NCI-H524 treated with DMSO at 0.1 percent for 48 hours (cell line): ENCODE results near the gene ERCC5.

ENCODE experiments used
- DNase-seq: peaks from one replicate; lab custom pipeline; 2025; lab: John Stamatoyannopoulos, UW

ERCC5 gene

DNA sequence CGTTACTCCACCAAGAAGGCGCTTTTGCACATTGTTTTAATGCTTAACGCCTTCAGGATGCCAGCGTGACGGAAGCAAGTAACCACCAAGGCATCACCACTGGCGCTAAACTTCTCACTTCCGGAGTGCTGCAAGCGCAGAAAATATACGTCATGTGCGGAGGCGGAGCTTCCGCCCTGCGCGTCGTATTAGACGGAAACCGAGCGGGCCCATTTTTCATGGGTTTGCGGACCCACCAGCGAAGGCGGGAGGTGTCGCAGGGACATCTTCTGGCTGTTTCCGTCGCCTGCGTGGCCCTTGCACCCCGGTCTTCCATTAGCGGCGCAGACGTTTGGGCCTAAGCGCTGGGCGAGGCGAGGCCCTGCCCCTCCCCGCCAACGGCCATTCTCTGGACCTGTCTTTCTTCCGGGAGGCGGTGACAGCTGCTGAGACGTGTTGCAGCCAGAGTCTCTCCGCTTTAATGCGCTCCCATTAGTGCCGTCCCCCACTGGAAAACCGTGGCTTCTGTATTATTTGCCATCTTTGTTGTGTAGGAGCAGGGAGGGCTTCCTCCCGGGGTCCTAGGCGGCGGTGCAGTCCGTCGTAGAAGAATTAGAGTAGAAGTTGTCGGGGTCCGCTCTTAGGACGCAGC lies at the start of gene ERCC5:
Gene ERCC5, plus strand, starts transcription at position 403 of the 631 bp plus-strand sequence. CDS start 235 bp downstream, outside the sequence.
- DNase-seq = peak; percentile 80

DNA sequence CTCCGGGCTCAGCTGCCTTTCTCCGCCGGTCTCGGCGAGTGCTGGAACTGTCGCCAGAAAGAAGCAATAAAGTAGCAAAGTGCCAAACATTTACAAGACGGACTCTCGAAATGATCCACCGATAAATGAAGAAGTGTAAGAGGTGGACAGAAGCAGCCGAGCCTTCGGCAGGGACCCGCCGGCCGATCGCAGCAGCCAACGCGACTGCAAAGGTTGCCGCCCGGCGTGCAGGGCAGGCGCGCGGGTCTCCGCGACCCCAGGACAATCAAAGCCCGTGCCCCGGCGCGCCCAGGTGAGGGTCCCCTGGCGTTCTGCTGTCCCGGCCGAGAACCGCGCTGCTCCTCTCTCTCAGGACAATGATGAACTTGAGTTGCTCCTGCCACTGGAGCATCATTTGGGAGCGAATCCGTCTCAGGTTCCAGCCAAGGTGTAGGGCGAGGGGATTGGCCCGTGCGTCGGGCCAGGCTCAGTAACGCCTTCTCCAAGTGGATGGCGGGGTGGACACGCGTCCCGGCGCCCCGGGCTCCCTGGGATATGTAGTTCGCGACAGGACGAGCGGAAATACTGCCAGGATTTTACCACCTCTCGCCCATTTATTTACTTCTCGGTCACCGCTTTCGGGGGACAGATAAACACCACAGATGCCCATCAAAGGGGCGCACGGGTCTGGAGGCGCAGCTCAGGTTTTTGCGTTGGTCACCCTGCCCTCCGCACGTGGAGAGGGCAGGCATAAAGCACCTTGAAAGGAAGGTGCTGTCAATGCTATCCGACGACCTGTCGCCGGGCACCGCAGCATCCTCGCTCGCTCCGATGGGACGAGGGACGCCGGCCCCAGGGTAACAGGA lies 47.0 kb upstream of the ERCC5 start, which contains the start of the genes BIVM and POGLUT2:
Gene BIVM, plus strand, starts transcription at position 539 of the 845 bp plus-strand sequence. CDS start 8,149 bp downstream, outside the sequence.
Gene POGLUT2, minus strand, starts transcription at position 396 of the 845 bp plus-strand sequence. Its CDS starts 306 bp downstream, at position 90.
- peak; percentile 42 for DNase-seq

DNA sequence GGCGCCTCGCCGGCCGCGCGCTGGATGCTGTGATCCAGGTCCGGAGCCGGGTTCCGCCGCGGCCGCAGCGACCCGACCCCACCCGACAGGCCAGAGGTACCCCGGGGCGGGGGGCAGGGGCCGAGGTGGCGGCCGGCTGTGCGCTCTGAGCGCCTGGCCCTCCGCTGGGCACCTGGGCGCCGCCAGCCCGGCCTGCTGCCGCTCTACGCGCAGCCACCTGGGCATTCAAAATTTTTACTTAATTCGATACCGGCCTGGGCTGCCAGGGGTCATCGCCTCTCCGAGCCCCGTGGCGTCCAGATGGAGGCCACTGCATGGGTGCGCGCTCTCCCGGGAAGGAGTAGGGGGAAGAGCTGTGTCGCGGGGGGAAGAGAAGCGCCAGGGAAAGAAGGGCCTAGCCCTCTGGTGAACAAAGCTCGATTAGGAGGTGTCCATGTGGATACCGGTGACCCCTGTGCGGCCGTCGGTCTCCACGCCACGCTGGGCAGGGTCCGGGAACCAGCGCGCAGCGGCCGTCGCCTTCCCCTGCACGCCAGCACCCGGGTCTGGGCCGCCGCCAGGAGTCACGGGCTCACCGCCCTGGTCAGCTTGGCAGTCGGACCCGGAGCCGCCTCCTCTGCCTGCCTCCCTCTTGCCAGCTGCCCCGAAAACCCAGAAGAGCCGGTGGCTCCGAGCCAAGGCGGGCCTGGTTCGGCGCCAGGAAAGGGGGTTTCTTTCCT lies 46.2 kb upstream of the ERCC5 start:
- no peak for DNase-seq

DNA sequence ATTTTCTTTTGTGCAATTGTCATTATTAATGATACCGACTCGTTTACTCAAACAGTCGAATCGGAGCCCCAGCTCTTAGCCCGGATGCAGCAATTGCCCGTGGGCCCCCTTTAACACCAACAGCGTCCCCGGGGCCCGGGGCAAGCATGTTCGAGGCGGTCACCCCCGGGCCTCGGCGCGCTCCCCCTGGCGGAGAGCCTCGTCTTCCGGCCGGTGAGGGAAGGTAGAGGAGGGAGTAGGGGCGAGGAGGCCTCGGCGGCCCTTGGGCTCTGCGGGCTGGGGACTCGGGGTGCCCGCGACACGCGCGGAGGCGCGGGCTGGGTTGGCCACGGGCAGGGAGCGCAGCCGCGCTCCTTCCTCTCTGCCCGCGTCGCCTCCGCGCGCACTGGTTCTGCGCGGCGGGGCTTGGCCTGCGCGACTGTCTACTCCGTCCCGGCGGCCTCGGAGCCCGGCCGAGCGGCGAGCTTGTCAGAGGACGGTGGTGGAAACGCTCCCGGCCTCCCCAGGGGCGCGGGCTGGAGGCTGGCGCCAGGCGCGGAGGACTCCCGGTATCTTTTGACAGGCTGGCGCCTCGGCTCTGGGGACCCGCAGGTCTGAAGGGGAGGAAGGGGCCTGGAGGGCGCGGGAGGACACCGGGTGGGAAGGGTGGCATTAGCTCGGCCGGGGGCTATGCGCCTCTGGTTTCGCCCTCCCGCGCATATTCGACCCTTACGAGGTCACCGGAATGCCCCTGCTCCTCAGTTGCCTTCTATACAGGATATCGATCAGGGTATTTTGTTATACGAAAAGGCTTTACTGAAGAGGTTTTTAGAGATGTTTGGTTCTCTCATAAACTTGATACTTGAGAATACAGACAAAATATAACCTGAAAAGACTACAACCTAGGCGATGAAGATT lies 45.4 kb upstream of the ERCC5 start:
- DNase-seq = no peak

DNA sequence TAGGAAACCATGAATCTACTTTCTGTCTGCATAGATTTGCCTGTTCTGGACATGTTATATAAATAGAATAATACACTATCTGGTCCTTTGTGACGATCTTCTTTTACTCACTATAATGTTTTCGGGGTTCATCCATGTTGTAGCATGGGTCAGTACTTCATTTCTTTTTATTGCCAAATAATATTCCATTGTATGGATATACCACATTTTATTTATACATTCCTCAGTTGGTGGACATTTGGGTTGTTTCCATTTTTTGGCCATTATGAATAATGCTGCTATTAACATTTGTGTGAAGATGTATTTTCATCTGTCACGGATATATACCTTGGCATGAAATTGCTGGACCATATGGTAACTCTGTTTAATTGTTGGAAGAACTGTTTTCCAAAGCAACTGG lies 40.2 kb upstream of the ERCC5 start:
- DNase-seq = no peak

DNA sequence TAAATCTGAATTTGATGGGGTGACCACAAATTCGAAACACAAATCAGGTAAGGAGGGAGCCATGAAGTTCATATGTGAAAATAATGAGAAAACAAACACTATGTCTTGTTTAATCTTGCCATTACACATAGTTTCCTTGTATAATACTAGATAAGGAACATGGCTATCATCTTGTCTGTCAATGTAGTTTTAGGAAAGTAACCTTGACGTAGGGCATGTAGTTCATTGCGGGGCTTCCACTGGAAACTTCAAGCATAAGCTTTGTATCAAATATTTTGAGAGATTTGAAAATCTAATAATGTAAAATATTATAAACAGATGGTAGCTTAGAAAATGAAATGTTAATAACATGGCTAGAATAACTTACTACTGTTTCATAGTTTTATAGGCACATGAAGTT lies 38.1 kb upstream of the ERCC5 start:
- DNase-seq = no peak

DNA sequence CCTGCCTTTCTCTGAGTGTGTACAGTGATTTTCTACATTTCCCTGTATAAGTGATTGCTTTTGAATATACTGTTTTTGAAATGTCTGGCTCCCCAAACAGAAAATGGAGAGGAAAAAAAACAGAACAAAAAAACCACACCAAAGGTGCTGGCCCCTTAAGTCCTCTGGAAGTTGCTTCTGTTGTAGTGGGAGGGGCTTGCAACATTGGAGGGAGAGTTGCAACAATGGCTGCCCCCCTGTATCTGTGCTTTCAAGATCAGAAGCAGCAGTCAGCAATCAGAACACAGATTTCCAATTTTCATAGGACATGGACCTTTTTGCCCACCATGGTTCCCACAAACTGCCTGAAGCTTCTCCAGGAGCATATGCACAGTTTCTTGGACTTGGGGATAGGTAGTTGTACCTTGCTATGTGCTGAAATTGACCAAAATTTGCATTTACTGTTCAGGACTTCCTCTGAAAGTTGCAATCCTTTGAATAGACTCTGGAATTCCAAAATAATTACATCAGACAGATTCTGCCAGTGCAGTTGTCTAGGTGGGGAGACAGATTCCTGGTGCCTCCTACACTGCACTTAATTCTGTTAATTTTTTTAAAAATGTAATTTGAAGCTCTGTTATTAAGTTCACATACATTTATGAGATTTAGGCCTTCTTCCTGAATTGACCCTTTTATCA lies 33.1 kb upstream of the ERCC5 start:
- no peak for DNase-seq

DNA sequence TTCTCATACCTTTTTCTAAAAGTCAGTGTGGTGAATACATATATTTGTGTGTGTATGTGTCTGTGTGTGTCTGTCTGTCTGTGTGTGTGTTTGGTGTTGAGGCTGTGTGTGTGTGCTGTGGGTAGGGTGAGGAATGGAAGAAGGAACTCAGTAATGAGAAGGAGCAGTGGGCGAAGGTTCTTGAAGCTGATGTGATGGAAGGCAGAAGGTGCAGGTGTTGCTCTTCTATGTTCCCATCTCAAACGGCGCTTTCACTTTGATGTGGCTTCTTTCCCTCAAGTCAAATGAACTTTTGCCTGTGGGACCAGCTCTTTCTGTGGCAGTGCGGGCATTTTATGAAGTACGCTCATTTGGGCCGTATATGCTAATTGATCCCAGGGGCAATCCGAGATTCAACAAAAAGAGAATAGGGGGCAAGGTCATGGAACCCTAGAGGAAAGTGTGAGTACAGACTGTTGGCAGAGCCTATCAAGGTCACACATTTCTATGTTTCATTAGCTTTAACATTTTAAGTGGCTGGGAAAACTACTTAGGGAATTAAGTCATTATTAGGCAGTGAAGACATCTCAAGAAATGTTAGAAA lies 31.7 kb upstream of the ERCC5 start:
- no peak for DNase-seq

DNA sequence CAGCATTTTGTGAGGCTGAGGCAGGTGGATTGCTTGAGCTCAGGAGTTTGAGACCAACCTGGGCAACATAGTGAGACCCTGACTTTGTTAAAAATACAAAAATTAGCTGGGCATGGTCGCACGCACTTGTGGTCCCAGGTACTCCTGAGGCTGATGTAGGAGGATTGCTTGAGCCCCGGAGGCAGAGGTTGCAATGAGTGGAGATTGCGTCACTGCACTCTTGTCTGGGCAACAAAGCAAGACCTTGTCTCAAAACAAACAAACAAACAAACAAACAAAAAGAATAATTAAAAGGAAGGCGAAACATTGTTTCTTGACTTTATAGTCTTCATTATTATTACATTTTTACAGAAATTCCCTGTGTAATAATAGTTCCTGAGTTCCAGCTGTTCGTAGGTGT lies 31.0 kb upstream of the ERCC5 start:
- DNase-seq = no peak

DNA sequence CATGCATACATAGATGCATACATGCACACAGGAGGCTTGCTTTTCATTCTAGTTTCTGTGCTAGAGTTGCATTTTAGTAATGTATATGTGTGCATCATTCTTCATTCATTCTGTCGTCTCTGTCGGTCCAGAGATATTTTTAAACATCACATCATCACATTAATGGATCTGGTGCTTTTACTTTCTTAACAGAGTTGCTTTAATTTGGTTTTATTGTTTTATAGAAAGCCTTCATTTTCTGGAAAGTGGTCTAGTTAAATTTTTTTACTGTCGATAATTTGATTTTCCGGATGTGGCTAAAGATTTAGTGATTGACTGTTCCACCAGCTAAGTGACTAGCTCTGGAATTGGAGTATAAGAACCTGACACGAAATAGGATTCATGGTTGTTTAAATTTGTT lies 30.0 kb upstream of the ERCC5 start:
- DNase-seq = no peak

DNA sequence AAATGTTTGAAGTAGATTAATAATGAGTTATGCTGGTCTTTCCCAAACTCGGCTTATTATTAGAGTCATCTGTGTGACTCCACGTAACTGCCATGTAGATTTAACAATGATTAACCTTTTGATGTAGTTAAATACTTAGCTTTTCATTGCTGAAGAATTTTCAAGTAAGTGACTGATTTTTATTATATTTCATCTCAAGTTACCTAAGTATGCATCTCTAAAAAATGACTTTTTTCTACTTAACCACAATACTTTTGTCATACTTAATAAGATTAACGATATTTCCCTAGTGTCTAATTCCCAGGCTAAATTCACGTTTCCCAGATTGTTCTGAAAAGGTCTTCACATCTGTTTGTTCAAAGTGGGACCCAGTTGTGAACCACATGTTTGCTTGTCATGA lies 29.1 kb upstream of the ERCC5 start:
- DNase-seq = no peak

DNA sequence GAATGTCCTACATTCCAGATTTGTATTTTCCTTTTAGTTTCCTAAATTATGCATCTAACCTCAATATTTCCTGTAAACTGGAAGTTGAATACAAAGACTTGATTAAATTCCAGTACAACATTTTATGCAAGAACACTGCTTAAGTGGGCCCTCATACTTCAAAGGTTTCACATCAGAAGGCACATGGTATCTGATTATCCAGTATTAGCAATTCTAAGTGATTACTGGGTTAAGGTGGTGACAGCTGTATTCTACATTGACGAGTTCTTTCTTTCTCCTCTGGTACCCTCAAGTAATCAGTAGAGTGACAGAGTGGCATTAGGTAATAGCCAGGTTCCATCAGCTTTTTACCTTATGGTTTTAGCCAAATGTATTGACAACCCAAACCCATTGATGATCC lies 28.6 kb upstream of the ERCC5 start:
- DNase-seq = no peak

DNA sequence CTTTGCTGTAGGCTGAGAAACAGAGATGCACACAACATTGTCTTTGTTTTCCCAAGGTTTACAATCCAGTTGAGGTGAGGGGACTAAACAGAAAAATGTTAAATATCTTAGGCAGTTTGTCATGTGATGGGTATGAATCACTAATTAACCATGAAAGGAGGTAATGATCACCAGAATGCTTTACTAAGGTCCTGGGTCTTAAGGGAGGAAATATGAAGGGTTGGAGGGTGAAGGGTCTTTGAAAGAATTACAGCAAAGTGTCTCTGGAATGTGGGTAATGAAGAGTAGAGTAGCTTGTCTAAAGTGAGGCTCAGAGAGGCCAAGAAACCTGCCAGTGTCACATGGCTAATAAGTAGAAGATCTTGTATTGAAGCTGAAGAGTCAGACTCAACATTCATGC lies 27.9 kb upstream of the ERCC5 start:
- DNase-seq = no peak

DNA sequence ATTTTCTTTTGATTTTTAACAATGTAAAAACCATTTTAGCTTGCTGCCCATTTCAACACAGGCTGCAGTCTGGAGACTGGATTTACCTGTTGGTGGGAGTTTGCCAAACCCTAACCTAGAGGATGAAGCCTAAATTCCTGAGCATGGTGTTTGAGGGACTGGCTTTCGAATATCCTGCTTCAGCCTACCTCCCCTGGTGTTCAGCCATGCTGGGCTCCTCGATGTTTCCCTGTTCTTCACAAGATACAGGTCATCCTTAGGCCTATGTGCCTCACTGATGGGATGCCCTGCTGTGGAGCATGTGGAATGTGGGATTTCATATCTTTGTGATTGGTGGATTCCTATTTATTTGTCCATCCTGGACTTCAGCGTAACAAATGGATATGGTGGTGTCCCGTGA lies 20.4 kb upstream of the ERCC5 start:
- no peak for DNase-seq

DNA sequence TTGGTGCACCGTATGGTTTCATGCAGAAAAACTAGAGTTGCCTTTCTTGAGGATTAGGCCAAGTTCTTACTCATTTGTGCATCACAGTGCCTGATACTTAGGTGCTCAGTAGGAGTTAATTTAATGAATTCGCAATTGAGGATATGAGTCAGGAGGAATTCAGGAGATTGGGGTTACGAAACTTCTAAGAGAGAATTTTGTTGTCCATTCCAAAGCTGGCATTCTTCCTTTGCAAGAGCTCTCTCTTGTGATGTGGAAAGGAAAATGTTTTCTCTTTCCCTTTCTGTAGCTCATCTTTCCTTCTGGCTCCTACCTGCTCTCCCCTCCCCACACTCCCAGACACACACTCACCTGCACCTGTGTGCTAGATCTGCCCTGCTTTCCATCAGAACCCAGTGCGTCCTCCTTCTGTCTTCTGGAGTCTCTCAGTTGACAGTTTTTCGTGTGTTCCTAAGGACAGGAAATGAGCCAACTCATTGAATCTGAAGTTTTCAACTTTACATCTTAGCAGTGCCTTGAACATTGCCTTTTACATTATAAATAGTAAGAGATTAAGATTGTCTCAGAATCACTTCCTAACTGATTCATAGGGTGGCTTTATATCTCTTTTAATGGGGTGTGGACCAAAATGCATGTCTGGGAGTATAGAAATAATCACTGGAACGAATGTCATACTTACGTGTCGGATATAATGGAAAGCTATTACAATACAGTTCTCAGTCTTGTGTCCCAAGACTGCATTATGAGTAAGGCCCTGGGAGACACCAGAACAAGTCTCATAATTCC lies 19.7 kb upstream of the ERCC5 start:
- DNase-seq = no peak

DNA sequence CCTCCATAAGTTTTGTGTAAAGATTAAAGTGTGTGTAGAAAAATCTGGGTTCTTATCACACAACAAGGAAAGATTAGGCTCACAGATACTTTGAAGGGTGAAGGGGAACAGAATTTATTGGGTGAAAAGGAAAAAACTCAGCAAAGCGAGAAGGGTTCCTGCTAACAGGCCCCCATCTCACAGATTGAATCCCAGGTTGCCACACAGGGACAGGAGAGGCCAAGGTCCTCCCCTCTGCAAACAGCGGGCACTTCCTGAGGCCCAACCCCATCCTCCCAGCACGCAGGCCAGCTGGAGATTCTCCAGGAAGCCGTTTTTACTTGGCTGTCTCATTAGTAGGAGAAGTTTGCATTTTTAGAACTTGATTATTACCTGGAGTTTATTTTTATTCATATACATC lies 15.2 kb upstream of the ERCC5 start:
- DNase-seq = no peak

DNA sequence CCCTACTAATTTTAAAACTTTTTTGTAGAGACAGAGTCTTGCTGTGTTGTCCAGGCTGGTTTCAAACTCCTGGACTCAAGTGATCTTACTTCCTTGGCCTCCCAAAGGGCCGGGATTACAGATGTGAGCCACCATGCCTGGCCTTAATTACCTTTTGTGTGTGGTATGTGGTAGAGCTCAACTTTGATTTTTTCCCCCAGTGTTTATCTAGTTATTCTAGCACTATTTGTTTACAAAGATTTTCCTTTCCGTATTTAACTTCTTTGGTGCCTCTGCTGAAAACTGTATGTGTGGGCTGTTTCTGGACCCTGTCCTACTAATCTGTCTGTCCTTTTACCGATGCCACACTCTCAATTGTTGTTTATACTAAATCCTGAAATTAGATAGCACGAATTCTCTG lies 9.4 kb upstream of the ERCC5 start:
- no peak for DNase-seq

DNA sequence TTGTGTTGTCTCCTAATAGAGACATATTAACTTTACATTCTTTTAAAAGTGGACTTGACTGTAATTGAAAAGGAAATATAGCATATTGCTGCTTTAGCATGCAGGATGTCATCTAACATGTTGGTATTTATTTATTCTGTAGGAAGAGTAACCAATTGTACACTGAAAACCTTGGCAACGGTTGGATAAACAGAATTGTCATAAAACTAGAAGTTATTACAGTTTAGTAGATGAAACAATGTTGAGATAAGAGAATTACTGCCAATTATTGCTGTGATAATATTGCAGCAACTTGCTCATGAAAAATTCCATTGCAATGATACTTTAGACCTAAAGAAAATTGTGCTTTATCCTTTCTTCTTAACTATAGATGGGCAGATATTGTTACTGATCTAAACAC lies 7.6 kb upstream of the ERCC5 start:
- no peak for DNase-seq

DNA sequence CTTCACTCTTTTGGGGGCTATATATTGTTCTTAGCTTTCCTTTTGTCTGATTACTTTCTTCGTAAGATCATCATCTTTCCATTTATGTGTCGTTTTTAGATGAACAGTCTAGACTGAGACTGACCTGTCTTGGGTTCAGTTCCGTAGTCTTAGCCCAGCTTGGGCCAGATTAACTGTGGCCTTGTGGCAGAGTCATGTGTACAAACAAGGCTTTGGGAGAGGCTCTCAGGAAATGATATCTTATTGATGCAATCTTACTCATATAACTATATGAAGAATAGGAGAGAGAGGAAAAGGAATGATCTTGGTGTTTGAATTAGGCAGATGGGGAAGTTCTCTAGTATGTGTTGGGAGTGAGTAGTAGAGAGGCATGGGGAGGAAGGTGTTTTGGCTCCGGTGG lies 6.8 kb upstream of the ERCC5 start:
- DNase-seq = no peak

DNA sequence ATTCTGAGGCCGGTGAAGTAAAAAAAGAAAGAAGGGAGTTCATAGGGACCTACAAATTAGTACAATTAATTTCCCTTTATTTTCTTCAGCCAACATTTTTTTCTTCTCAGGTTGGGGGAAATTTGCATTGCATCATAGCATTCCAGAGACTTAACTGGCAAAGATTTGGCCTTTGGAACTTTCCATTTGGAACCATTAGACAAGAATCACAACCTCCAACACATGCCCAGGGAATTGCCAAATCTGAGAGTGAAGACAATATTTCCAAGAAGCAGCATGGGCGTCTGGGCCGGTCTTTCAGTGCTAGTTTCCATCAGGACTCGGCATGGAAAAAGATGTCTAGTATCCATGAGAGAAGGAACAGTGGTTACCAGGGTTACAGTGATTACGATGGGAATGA lies 6.4 kb upstream of the ERCC5 start:
- DNase-seq = no peak
